Hepatic stellate cell (primary cell): ENCODE measurements around the gene LRRC27.
A peak's percentile ranks its signal among the peaks of the same experiment; 100 is the strongest.

Experiments
- DNase-seq: peaks from one replicate; pipeline ENCODE4 v3.0.0; 2011; ENCODE audit warnings: low spot score

Gene LRRC27

DNA sequence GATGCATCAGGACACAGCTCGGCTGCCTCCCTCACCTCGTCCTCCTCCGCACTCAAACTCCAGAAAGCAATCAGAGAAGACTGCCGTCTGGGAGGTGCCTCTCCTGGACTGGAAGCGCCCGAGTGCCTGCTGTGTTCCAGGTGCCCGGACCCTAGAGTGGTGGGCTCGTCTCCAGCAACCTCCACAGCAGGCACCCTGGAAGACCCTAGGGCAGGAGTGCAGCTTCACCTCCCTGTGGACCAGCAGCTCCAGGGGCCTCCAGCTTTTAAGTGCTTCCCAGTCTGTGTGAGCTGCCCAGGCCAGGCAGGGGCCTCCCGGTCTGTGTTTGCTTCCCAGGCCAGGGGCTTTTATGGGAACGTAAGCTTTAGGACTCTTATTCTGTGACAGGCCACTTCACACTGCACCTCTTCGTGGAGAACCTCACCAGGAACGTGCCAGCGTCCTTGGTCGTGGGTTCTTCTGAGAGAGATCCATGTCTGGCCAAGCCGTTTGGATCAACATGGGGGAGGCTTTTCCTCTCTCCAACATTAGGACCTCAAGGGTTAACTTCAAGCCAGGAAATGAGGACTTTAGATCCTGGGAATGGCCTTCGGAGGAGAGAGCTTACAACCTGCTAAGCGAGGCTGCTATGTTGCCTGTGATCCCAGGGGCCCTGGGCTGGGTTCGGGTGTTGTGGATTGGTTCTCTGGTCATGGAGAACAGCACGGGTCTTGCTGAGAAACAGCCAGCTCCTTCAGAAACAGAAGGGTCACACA, 59.1 kb downstream of the LRRC27 start:
- DNase-seq: no peak

DNA sequence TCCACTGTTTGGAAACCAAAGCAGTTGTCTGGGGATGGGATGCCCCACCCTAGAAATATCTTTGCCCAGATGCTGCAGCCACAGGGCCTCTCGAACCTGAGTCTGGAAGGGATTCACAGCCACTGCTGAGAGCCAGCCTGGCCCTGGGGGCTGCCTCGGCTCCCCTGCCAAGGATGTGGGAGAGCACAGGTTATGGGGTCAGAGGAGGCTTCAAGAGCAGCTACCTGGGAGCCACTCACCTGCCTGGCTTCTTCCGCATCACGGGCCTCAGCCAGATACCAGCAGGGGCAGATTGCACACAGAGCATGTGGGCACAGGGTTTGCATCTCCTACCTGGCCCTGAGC, 59.7 kb downstream of the LRRC27 start:
- no peak for DNase-seq

GRCh38 chr10:132392184-132392800, 60.3 kb downstream of the LRRC27 start:
- no peak for DNase-seq

GRCh38 chr10:132392811-132393694, 61.1 kb downstream of the LRRC27 start:
- DNase-seq: no peak

DNA sequence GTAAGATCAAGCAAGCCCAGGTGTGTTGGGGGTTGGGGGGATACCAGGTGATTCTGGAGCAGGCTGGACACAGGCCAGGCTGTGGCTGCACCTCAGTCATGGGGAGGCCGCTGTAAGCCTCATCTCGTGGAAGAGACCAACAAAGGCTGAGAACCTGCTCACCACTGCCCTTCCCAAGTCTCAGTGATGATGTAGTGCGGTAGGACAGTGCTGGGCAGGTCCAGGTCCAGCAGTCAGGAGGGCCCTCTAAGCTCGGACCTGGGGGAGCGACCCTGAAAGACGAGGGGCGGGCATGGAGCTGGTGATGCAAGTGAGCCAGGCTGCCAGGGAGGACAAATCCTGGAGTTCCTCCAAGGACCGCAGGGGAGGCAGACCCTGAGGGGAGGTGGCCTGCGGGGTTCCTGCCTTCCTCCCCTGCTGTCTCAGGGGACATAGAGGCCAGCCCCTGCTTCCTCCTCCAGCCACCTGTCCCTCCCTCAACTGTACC, 61.7 kb downstream of the LRRC27 start:
- no peak for DNase-seq

DNA sequence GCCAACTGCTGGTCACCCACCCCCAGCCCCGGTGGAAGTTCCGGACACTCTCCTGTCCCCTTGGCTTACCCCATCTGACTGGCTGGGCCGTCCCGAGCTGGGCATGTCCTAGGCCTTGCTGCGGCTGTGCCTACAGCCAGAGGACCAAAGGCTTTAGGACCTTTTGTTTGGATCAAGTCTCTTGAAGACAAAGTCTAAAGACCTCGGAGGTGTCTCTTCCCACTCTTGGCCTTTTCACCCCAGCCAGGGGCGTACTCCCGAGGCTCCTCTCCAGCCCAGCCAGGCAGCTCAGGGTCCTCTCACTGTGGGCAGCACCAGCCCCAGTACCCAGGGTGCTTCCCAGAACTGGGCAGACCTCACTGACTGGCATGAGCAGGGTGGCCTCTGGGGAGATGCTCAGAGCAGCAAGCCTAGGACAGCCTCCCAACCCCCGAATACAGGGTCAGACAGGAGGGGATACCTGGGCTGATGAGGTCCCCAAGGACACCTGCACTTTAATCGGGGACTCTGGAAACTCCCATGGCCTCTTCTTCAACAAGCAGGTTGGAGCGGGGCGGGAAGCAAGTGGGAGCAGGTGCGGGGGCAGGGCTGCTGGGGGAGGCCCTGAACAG, 62.3 kb downstream of the LRRC27 start:
- DNase-seq: no peak

GRCh38 chr10:132394936-132395703, 63.1 kb downstream of the LRRC27 start:
- no peak for DNase-seq

DNA sequence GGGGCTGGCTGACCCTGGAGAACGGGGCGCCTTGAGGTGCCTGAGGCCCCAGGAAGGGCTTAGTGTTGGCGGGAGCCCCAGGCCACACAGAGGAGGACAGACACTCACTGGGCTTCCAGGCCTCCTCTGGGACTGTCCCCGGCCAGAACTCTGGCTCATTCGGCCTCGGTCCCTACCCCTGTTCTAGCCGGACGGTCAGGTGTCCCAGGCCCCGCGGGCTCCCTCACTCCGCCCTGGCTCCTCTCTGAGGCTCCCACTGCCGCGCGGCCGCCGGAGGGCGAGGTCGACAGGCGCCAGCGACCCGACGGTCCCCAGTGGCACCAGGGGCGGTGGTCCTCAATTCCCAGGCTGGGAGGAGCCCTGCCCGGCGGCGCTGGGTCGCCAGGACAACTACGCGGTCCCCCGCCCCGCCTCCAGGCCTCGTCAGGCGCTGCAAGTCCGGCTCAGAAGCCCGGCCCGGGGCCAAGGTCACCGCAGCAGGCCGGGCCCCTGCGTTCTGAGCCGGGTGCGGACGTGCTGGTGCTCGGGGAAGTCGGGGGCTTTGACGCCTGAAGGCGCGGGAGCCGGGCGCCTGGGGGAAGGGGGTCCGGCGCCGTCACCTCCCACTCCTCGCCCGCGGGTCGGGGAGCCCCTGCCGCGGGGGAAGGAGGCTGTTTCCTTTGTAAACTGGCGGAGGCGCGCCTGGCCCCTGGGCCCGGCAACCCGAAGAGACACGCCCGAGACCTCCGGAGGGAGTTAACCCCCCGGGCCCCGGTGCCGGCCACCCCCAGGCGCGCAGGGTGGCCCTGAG, 63.9 kb downstream of the LRRC27 start:
- DNase-seq: no peak

- peak; percentile 89 for DNase-seq
Measured at GRCh38 chr10:132396494-132397035, 64.6 kb downstream of the LRRC27 start.

- peak; percentile 70 for DNase-seq
Measured at GRCh38 chr10:132397036-132397541, 65.1 kb downstream of the LRRC27 start, which contains the start of gene PWWP2B. TSS of gene PWWP2B (plus strand) at chr10:132397200. CDS start at chr10:132397227, 27 bp downstream.

DNA sequence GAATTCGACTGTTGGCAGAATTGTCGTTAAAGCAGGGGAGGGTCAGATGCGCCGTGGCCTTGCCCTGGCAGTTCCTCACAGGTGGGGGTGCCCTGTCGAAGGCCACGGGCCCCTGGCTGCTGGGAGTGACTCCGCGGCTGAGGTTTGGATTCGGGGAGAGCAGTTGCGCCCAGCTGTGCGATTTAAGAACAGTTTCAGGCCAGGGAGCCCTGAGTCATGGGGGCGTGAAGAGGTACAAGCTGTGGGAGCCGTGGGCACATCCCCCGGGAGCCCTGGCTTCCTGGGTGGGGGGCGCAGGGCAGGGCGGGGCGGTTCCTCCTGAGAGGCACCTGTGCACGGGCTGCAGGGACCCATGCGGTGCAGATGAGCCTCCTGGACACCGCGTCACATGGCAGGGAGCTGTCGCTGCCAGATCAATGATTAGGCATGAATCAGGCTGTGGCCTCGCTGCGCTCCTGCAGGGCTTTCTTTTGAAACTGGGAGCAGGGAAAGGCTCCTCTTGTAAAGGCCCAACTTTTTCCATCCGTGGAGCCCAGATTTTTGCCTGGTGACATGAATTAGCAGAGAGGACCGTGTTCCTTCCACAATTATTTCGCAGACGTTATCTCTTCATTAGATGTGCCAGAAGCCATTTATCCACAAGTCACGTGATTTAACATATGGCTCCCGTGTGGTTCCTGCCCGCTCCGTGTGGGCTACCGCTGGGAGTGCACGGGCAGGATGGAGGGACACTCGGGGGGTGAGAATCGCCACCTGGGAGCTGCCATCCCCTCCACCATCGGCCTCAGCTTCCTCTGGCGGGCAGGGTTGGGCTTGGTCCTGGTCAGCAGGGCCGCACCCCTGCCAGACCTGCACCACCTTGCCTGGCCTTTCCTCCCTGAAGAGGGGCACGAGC, 65.9 kb downstream of the LRRC27 start:
- peak; percentile 78 for DNase-seq

DNA sequence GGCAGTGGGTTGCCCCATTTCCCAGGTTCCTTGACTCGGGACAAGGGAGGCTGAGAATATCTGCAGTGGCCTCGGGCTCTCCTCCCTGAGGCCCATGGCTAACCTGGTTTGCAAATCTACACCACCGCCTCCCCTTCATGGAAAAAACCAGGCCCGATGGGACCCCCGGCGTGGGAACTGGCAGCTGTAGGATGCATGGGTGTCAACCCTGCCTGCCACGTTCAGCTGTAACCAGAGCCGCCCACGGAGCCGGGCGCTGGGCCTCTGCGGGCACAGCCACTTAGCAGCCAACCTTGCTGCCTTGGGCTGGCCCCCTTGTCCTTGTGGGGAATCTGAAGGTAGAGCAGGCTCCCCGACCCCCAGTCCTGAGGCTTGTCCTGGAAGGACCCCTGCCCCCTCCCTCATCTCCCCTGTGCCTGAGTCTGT, 66.6 kb downstream of the LRRC27 start:
- DNase-seq: no peak

DNA sequence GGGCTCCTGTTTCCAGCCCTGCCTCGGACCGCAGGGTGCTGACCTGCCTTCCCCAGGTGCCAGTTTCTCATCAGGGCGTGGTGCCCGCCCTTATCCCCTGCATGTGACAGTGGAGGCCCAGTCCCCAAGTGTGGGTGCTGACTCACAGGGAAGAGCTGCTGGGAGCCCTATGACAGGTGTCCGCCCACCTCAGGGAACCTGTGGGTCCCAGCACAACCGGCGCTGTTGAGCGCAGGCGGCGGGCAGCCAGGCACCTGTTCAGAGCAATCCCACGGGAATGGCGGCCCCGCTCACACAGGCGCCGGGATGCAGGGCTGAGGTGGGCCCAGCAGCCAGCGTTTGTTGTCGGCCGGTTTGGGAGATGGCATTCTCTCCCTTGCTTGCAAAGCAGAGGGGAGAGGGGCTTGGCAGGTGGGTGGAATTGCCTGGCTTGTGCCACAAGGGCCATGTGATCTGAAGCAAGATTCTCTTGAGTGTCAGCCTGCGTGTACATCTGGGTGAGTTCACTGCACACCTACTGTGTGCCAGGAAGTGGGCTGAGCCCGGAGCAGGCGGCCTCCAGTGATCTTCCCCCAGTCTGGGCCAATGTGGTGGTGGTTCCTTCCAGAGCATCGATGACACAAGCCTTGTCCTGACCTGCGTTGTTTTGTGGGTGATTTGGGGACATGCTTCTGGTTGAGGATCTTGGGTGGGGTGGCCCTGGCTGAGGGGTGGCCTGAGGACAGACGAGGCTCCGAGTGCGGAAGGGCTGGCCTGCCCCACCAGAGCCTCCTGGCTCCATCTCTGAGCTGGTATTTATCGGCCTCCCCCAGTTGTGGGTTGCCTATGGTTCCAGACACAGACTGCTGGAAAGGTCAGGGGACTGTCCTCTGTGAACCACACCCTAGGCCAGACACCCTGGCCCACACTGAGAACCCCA, 67.4 kb downstream of the LRRC27 start:
- no peak for DNase-seq

DNA sequence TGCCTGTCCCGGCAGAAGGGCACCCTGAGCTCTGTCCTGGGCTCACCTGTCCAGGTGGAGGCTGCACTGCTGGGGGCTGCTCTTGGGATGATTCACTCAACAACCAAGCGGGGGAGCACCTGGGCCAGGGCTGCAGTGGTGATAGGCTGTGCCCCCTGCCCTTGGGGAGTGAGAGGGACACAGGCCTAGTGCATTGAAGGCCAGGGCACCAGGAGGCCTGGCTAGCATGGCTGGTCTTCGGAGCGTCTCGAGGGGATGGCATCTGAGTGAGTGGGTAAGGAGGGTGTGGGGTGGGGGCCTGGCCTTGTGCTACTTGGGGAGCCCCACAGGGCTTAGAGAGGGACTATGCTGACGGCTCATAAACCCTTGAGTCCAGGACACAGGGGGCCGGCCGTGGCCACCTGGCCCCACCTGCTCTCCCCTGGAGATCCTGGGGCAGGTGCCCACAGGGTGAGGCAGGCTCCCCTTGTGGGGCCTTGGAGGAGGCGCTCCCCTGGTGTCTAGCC, 68.1 kb downstream of the LRRC27 start:
- no peak for DNase-seq

DNA sequence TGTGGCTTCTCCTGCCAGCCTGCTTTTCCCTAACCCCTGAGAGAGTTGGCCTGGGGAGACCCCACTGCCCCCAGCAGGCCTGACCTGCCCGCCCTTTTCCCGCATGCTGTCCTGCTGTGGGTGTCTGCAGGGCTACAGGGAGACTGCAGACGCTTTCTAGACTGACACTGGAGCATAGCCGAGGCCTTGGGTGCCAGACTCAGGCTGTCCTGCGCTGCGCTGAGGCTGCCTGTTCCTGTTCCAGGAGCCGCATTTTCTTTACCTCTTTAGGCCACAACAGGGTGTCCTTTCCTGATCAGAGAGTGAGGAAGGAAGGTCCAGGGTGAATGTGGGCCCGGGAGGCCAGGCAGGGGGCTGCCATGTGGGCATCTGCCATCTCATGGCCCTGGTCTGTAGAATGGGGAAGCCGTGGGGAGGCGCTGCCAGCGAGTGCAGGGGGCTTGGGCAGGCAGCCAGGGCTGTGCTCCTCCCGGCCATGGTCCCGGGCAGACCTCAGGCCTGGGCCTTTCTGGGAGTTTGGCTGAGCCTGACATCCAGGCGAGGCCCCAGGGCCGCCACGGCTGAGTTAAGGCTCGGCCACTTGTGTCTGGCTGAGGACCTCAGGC, 68.7 kb downstream of the LRRC27 start:
- DNase-seq: no peak

DNA sequence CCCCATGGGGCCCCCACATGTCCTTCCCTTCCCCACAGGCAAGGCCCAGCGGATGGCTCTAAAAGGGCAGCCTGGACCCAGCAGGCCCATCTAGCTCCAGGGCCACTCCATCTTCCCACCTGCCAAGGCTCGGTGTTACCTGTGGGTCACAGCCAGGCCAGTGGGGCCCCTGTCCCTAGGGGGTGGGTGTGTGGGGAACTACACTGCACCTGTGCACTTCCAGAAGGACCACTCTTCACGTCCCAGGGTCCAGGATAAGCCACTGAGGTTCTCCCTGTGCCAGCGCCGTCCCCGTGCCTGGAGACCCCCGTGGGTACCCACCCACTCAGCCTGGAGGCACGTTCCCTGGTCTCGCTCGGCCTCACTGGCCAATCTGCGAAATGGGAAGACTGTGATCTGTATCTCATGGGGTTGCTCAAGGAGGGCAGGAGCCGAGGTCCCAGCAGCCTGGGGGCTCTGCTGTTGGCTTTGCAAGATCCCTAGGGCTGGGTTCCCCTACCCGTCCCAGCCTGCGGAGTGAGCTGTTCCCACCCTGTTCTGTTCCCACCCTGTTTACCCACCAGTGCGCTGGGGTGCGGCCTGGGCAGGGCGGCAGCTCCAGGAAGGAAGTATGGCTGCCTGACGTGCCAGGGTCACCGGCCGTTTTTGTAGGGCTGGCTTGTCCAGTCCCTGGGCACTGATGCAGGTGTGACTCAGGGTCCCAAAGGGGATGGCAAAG, 69.6 kb downstream of the LRRC27 start:
- DNase-seq: no peak
